SW480 (cell line): ENCODE results near the gene VPS35.
"Not testable (repeated sequence)": the region's sequence is repeated elsewhere in the genome, so short reads cannot be mapped to it uniquely, and the experiment has no call there.

Experiments used
- DNase-seq: peaks from one replicate; pipeline ENCODE4 v3.0.0-alpha.2; 2016; ENCODE audit warnings: low spot score

The VPS35 gene

GRCh38 chr16:46658925-46659324, 30.1 kb downstream of the VPS35 start:
- no peak for DNase-seq

DNA sequence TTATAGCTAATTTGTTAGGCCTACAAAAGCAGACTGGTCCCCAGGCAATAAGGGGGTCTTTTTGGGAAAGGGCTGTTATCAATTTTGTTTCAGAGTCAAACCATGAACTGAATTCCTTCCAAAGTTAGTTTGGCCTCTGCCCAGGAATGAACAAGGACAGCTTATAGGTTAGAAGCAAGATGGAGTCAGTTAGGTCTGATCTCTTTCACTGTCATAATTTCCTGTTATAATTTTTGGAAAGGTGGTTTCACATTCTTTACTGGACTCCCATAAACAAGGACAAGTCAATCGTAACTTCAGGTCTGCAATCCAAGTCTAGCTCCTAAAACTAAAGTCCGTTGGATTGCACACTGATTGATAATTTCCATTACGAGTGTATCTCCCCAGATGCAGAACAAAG, 37.7 kb downstream of the VPS35 start:
- DNase-seq: no peak

- DNase-seq: no peak
Observed at GRCh38 chr16:46650254-46650623, 38.7 kb downstream of the VPS35 start.

GRCh38 chr16:46649588-46650253, 39.3 kb downstream of the VPS35 start:
- DNase-seq: no peak

GRCh38 chr16:46648656-46649055, 40.3 kb downstream of the VPS35 start:
- DNase-seq: no peak

DNA sequence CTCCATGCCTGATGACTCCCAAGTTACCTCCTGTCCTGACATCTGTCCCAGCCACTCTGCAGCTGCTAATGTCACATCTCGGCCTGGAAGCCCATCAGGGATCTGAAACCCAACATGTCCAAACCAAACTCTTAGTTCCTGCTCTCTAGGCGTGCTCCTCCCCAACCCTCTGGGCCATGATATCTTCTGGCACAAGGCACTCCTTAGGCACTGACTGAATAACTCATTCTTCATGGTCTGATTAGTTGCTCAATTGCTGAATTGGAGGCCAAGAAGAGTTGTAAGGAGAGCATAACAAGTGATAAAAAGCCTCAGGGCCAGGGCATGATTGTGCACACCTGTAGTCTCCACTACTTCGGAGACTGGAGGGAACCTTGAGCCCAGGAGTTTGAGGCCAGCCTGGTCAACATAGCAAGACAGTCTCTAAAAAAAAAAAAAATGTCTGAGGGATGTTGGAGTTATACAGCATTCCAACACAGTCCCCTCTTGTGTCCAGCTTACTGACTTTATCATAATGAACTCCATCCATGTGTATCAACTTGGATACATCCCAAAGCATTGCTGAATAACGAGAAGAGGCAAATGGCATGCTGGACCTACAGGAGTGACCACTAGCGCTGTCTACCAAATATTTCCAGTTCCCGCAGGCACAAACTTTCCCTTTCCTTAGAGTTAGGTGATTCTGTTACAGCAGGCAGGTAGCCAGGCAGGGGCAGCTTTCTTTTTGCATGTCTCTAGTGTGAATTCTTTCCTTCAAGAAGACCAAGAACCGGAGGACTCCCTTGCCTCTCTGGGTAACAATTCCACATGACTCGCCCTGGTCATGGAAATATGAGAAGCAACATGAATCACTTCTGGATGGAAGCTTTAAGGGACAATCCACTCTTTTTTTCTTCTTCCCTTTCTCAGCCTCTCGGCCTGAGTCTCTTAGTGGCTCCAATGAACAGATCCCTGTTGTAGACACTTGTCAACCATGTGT, 49.7 kb downstream of the VPS35 start:
- DNase-seq: no peak

DNA sequence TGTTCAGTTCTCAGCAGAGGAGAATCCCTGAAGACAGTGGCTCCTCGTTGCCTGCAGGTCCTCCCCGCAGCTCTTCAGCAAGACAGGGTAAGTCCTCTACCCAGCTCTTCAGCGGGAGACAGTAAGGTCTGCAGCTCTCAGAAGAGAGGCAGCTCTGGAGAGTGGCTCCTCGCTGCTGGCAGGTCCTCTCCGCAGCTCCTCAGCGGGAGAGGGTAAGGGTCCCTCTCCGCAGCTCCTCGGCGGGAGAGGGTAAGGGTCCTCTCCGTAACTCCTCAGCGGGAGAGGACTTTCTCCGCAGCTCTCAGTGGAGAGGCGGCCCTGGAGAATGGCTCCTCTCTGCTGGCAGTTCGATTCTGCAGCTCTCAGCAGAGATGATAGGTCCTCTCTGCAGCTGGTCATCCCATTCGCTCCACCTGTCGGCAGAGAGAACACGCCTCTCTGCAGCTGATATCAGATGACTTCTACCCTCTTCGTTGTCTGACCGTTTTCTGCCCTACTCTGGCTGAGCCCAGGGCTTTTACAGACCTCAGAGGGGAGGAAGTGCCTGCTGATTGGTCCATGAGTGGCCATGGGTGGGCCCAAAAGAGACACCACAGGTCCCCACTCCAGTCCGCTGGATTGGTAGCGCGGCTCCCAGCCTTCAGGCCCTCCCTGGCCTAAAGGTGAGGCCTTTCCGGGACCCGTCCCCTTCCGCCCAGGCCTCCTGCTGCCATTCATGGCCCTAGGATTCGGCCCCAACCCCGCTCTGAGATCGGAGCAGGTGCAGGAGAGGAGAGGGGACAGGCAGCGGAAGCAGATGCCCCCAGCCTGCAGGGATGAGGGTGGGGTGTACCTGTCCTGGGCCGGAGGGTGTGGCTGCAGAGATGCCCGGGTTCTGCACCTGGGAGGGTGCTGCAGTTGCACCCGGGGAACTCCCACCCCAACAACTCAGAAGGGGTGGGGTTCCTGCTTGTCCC, 55.9 kb downstream of the VPS35 start:
- DNase-seq: no peak

DNA sequence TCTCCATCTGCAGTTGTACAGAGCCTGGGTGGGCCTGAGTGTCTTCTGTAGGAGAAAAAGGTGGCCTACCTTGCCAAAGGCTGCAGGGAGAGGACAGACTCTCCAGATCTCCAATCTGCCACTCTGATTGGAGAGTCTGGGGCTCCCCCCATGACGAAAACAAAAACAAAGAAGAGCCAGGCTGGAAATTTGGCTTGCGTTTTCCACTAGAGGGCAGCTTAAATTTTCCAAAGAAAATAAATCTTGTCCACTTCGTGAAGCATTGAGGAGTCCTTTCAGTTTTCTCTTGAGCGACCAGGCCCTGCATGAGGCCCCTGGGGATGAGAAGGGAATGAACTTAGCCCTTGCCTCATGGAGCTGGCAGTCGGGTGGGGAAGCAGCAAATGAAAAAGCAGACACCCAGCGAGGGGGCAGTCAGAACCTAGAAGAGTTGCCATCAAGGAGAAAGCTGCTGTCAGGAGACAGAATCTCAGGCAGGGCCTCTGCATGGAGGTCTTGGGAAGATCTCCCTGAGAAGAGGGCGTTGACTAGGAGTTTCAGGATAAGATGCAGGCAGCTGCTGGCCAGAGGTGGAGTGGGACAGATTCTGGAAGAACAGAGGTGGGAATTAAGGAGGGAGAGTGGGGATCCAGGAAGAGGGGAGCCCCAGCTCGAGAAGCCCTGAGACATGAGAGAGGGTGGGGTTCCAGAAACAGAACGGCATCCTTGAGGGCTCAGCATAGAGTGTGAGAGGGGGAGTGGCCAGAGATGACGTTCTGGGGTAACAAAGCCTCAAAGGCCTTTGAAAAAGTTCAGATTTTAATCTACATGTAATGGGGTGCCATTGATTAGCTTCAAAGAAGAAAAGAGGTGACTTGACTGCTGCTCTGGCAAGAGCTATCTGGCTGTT, 59.4 kb downstream of the VPS35 start:
- peak; percentile 41 for DNase-seq

DNA sequence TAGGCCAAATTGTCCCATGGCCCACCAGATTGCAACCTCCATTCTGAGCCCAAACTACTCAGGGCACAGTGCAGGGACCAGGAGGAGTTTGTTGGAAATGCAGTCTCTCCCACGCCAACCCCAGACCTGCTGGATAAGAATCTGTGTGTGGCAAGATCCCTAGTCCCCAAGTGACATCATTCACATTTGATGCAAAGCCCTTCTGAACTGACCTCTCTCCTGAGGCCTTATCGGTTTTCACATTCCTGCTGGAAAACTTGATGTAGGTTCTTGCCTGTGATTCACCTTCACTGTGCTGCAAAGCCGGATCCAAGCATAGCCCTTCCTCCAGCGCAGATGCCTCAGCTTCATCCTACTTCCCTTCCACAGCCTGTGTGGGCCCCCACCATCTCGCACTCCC, 61.2 kb downstream of the VPS35 start:
- no peak for DNase-seq

- DNase-seq: not testable (repeated sequence)
Observed at GRCh38 chr16:46626681-46627080, 62.3 kb downstream of the VPS35 start.

DNA sequence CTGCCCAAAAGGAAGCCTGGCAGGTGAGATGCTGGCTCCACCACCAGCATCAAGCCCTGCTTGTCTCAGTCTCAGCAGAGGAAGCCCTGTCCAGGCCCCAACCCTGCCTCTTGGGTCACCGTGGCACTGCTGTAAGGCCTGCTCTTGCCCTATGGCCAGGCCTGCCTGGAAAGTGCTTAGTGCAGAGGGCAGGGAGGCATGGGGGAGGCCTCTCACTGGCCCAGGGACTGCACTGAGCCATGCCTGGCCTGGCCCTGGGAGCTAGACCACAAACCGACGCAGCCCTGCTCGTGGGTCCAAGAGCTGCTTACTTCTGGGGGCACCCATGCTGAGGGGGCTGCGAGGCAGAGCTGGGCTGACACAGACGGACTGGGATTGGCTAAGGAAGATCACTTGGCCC, 64.1 kb downstream of the VPS35 start:
- DNase-seq: not testable (repeated sequence)

DNA sequence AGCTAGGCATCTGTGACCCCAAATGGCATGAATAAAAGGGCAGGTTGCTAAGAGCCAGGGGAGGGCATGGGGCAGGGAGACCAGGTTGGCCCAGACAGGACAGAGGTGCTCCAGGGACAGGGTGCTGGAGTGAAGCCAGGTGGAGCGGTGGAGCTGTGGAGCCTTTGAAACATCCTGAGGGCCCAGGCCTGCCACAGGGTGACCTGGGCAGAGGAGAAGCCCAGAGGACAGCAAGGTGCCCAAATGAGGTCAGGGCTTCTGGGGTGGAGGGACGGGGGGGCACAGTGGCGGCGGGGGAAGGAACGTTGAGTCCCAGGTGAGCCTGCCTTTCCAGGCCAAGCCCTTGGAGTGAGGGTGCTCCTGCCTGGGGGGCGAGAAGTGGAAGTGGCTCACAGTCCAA, 65.3 kb downstream of the VPS35 start:
- DNase-seq: not testable (repeated sequence)

DNA sequence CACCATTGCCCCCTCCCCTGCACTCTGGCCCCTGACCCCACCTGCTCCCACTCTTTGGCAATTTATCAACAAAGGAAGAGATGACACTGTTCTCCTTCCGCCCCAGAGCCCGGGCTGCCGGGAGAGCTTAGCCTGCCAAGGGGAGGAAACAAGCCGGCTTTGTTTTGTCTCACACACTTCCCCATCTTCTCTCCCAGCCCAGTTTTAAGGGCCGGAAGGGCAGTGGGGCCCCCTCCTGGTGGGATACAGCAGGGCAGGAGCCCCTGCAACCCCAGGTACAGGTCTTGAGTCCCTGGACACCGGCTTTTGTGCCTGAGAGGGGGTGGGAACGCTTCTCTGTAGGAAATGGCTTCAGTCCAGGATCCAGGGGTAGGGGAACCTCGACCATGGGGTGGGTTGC, 65.7 kb downstream of the VPS35 start:
- not testable (repeated sequence) for DNase-seq

- DNase-seq: no peak
Observed at GRCh38 chr16:46621934-46622676, 66.9 kb downstream of the VPS35 start.

DNA sequence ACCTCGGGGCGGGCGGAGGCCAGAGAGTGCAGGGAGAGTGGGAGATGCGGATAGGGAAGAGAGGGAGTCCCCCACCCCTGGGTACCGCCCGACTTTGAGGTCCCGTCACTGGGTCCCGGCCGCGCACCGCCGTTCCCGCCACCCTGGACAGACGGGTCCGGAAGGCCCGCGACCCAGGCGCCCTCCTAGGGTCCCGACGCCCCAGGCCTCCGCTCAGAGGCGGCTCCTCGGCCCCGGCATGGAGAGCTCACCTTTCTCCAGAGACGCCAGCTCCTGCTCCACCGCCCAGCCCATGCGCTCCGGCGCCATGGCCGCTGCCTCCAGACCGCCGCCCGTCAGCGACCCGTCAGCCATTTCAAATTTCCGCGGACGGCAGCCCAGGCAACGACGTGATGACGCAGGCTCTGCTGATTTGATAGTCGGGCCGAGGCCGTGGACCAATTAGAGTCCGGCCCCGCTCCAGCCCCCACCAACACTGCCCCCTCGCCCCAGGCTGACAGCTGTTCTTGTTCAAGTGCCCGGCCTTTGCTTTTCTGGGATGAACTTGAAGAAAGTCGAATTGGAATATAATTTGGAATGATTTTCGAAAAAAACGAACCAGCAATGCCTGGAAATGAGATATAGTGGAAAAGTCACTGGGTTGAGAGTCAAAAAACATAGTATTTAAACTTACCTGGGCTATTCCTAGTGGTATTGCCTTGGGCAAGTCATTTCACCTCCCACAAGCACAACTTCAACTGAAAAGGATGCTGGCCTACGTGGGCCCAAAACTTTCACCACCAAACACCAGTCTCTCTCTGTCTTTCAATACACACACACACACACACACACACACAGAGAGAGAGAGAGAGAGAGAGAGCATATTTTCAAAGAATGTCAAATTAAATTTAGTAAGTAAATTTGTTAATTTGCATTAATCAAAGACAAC, 67.7 kb downstream of the VPS35 start, which contains the start of gene SHCBP1:
SHCBP1 (minus strand) TSS at position 374 of the 928 bp plus-strand sequence; CDS start at position 354, 20 bp downstream.
- peak; percentile 78 for DNase-seq

- no peak for DNase-seq
Observed at GRCh38 chr16:46620266-46621005, 68.5 kb downstream of the VPS35 start.

DNA sequence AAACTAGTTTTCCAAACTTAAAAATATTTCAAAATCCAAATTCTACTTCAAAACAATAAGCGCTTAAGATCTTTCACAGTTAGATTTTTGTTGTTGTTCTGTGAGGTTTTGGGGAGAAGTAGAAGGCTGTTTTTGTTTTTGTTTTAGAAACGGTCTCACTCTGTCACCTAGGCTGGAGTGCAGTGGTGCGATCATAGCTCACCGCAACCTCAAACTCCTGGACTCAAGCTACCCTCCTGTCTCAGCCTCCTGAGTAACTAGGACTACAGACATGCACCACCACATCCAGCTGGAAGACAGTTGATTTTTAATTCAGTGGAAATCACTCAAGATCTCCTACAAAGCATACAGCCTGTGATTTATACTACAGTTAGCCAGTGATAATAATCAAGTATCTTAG, 70.5 kb downstream of the VPS35 start:
- DNase-seq: no peak

DNA sequence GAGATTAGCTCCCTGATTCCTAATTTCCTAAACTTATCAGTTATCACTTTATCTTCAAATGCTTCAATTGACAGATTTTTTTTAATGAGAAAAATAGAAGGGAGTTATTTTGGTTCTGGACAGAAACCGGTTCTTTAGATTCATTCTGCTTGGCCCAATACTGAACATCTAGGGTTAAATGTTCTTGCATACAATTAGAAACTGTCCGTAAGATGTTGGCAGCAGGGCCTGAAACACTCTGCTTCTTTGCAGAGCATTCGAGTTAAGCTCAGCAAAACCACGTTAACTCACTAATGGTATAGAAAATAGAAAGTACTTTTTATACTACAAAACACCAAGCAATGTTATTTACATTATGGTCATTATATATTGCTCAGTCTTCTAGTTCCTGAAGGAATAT, 75.0 kb downstream of the VPS35 start:
- no peak for DNase-seq
